Stomach (tissue), 4 donors: ENCODE measurements around the gene FAM222A.

ENCODE experiments used
- CTCF ChIP-seq, 7 experiments: fragments of 450-650 bp in 4 of 7; fragments of 200-600 bp in 3 of 7; sonication (generic) in 3 of 7; IDR thresholded peaks; one replicate each; pipeline ENCODE4 v1.5.1; 2016 to 2019; ENCODE audit warnings: antibody characterized with exemption in 7 of 7, control low read depth in 2 of 7, mild to moderate bottlenecking in 1 of 7
- POLR2A ChIP-seq, 4 donors: fragments of 450-650 bp; IDR thresholded peaks; one replicate each; pipeline ENCODE4 v1.6.1; 2016; ENCODE audit warnings: antibody characterized with exemption in 4 of 4, control low read depth in 2 of 4, mild to moderate bottlenecking in 1 of 4, moderate library complexity in 1 of 4

DNA sequence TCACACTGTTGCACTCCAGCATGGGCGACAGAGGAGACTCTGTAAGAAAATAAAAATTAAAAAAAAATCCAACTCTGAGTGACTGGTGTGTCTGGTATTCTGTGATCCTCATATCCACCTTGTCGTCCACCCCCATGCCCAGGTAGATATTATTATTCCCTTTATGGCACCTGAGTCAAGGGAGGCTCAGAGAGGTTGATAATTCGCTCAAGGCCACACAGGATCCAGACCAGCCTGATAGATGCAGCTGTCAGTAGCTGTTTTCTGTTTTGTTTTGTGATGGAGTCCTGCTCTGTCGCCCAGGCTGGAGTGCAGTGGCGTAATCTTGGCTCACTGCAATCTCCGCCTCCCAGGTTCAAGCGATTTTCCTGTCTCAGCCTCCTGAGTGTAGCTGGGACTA is 14.8 kb upstream of the FAM222A start:
- TF ChIP-seq CTCF (IDR thresholded peaks at IDR 0.05) (no peak), POLR2A (IDR thresholded peaks at IDR 0.05) (no peak)
